GM18502 (cell line): ENCODE data around the gene DDOST.
"Not testable (repeated sequence)": the region's sequence is repeated elsewhere in the genome, so short reads cannot be mapped to it uniquely, and the experiment has no call there.

Source experiments
- ATAC-seq: cut with Tn5 transposase; IDR thresholded peaks from one replicate; pipeline ENCODE4 v1.9.1; 2021; ENCODE audit warnings: mild to moderate bottlenecking; ENCODE audit not compliant: unreplicated experiment, poor library complexity

DDOST gene

GRCh38 chr1:20626524-20626923 is 34.6 kb downstream of the DDOST start:
- ATAC-seq: no peak

GRCh38 chr1:20626098-20626427 is 35.1 kb downstream of the DDOST start:
- no peak for ATAC-seq

GRCh38 chr1:20625176-20626097 is 35.7 kb downstream of the DDOST start:
- no peak for ATAC-seq

GRCh38 chr1:20624709-20625108 is 36.5 kb downstream of the DDOST start:
- no peak for ATAC-seq

- no peak for ATAC-seq
These were observed 40.2 kb downstream of the DDOST start for GRCh38 chr1:20621012-20621411.

- no peak for ATAC-seq
These were observed 41.2 kb downstream of the DDOST start for GRCh38 chr1:20619999-20620398.

- no peak for ATAC-seq
These were observed 42.6 kb downstream of the DDOST start for GRCh38 chr1:20618550-20618949.

- no peak for ATAC-seq
These were observed 44.2 kb downstream of the DDOST start for GRCh38 chr1:20616847-20617487.

GRCh38 chr1:20615946-20616846 is 45.0 kb downstream of the DDOST start:
- no peak for ATAC-seq

- no peak for ATAC-seq
These were observed 47.0 kb downstream of the DDOST start for GRCh38 chr1:20614131-20614579.

GRCh38 chr1:20612221-20612746 is 48.9 kb downstream of the DDOST start:
- ATAC-seq: no peak

GRCh38 chr1:20611652-20612051 is 49.5 kb downstream of the DDOST start:
- ATAC-seq: no peak

GRCh38 chr1:20610970-20611369 is 50.2 kb downstream of the DDOST start:
- ATAC-seq: no peak

GRCh38 chr1:20609541-20609940 is 51.6 kb downstream of the DDOST start:
- no peak for ATAC-seq

GRCh38 chr1:20606801-20607570 is 54.2 kb downstream of the DDOST start:
- ATAC-seq: not testable (repeated sequence)

GRCh38 chr1:20604678-20605077 is 56.5 kb downstream of the DDOST start:
- ATAC-seq: no peak

- no peak for ATAC-seq
These were observed 57.4 kb downstream of the DDOST start for GRCh38 chr1:20603504-20604464.

- ATAC-seq: no peak
These were observed 58.2 kb downstream of the DDOST start for GRCh38 chr1:20602851-20603450.
